Activated T-helper 2 cell treated with anti-CD3 and anti-CD28 coated beads, Interferon-gamma antibody, Interleukin-2, Interleukin-4, amounts not matched to agents 10 μg/mL and 5 μg/mL and 100 μg/mL, durations not matched to agents 14 hours and 24 hours and 36 hours (primary cell): ENCODE results near the gene RCAN2. TPM values are rescaled to one million over a fixed set of nuclear protein-coding genes. Genes with fewer than 3 reads are reported as not detected.

Experiments used
- DNase-seq: peaks from one replicate; pipeline ENCODE4 v3.0.0; 2021; ENCODE audit warnings: low spot score
- H3K27ac Mint-ChIP-seq: one replicate; pipeline ENCODE4 v1.8.0; 2021; ENCODE audit warnings: mixed read lengths
- H3K27me3 Mint-ChIP-seq: one replicate; pipeline ENCODE4 v1.8.0; 2021; ENCODE audit warnings: low read depth, mixed read lengths
- H3K36me3 Mint-ChIP-seq: one replicate; pipeline ENCODE4 v1.8.0; 2021; ENCODE audit warnings: low read depth, mixed read lengths
- H3K4me1 Mint-ChIP-seq: one replicate; pipeline ENCODE4 v1.8.0; 2021; ENCODE audit warnings: low read depth, mixed read lengths
- H3K4me3 Mint-ChIP-seq: one replicate; pipeline ENCODE4 v1.8.0; 2021; ENCODE audit warnings: low read depth, mild to moderate bottlenecking, moderate library complexity, mixed read lengths
- H3K9me3 Mint-ChIP-seq: one replicate; pipeline ENCODE4 v1.8.0; 2021; ENCODE audit warnings: mixed read lengths
- intact Hi-C: fragments of 100-400 bp; cut with micrococcal nuclease; formaldehyde crosslinking; loops from one replicate; pipeline ENCODE4 v1.15.1; 2023
- total RNA-seq: library from RNA; stranded (reverse); gene quantifications from 2 replicates; pipeline ENCODE4 v1.2.3, GENCODE V29; 2022

Gene RCAN2
- total RNA-seq, 1 donor from 2014 or later, result not detected

GRCh38 chr6:46509063-46509462, 17.8 kb upstream of the RCAN2 start:
- Mint-ChIP-seq H3K4me1 (no peaks in the 10 kb centered on the region), H3K27me3 (peaks cover 9% of the 10 kb centered on the region), H3K27ac (no peak overlapping the region), H3K4me3 (no peak overlapping the region), H3K36me3 (no peaks in the 10 kb centered on the region), H3K9me3 (no peaks in the 10 kb centered on the region)
- intact Hi-C loops, result no loop called here
- no peak for DNase-seq

GRCh38 chr6:46507426-46507825, 16.2 kb upstream of the RCAN2 start:
- Mint-ChIP-seq H3K4me1 (no peaks in the 10 kb centered on the region), H3K27me3 (peaks cover 9% of the 10 kb centered on the region), H3K27ac (no peak overlapping the region), H3K4me3 (no peak overlapping the region), H3K9me3 (no peaks in the 10 kb centered on the region), H3K36me3 (no peaks in the 10 kb centered on the region)
- intact Hi-C loops, result no loop called here
- DNase-seq, result no peak

- no peak for DNase-seq
- H3K4me3 Mint-ChIP-seq, result no peak overlapping the region
Measured at GRCh38 chr6:46505693-46506512, 14.7 kb upstream of the RCAN2 start.

GRCh38 chr6:46504242-46504641, 13.0 kb upstream of the RCAN2 start:
- H3K27me3 Mint-ChIP-seq, result peaks cover 10% of the 10 kb centered on the region
- H3K36me3 Mint-ChIP-seq, result no peaks in the 10 kb centered on the region
- no peaks in the 10 kb centered on the region for H3K4me1 Mint-ChIP-seq
- no peak overlapping the region for H3K27ac Mint-ChIP-seq
- no peaks in the 10 kb centered on the region for H3K9me3 Mint-ChIP-seq
- no peak for DNase-seq
- intact Hi-C loops, result no loop called here
- H3K4me3 Mint-ChIP-seq, result no peak overlapping the region

More at GRCh38 chr6:46505693-46506512, 14.7 kb upstream of the RCAN2 start:
- H3K36me3 Mint-ChIP-seq, result no peaks in the 10 kb centered on the region
- peaks cover 9% of the 10 kb centered on the region for H3K27me3 Mint-ChIP-seq
- no peaks in the 10 kb centered on the region for H3K4me1 Mint-ChIP-seq
- intact Hi-C loops, result no loop called here
- H3K9me3 Mint-ChIP-seq, result no peaks in the 10 kb centered on the region
- H3K27ac Mint-ChIP-seq, result no peak overlapping the region

- no peaks in the 10 kb centered on the region for H3K36me3 Mint-ChIP-seq
- H3K4me3 Mint-ChIP-seq, result no peak overlapping the region
- H3K27ac Mint-ChIP-seq, result no peak overlapping the region
- intact Hi-C loops, result no loop called here
- no peak for DNase-seq
- no peaks in the 10 kb centered on the region for H3K9me3 Mint-ChIP-seq
- no peaks in the 10 kb centered on the region for H3K4me1 Mint-ChIP-seq
- H3K27me3 Mint-ChIP-seq, result peaks cover 4% of the 10 kb centered on the region
Measured at GRCh38 chr6:46502486-46503119, 11.4 kb upstream of the RCAN2 start.

- H3K27me3 Mint-ChIP-seq, result peaks cover 6% of the 10 kb centered on the region
- no peaks in the 10 kb centered on the region for H3K9me3 Mint-ChIP-seq
- intact Hi-C loops, result no loop called here
- no peaks in the 10 kb centered on the region for H3K4me1 Mint-ChIP-seq
- H3K36me3 Mint-ChIP-seq, result no peaks in the 10 kb centered on the region
- H3K27ac Mint-ChIP-seq, result no peak overlapping the region
- DNase-seq, result no peak
- no peak overlapping the region for H3K4me3 Mint-ChIP-seq
Measured at GRCh38 chr6:46501136-46502089, 10.2 kb upstream of the RCAN2 start.

GRCh38 chr6:46500382-46500781, 9.1 kb upstream of the RCAN2 start:
- no peak for DNase-seq
- Mint-ChIP-seq H3K36me3 (no peaks in the 10 kb centered on the region), H3K4me1 (no peaks in the 10 kb centered on the region), H3K27ac (no peak overlapping the region), H3K4me3 (no peak overlapping the region), H3K27me3 (peaks cover 9% of the 10 kb centered on the region), H3K9me3 (no peaks in the 10 kb centered on the region)
- intact Hi-C loops, result no loop called here

- no peaks in the 10 kb centered on the region for H3K4me1 Mint-ChIP-seq
- H3K4me3 Mint-ChIP-seq, result peak overlapping the region; percentile 5
- H3K9me3 Mint-ChIP-seq, result no peaks in the 10 kb centered on the region
- no peak overlapping the region for H3K27ac Mint-ChIP-seq
- no peak for DNase-seq
- H3K36me3 Mint-ChIP-seq, result no peaks in the 10 kb centered on the region
- H3K27me3 Mint-ChIP-seq, result peaks cover 62% of the 10 kb centered on the region
- intact Hi-C loops, result loop anchor here (10.0 kb wide), 1 partner anchor 397 kb away; no protein-coding TSS in a partner anchor
Measured at GRCh38 chr6:46491628-46492547, 639 bp upstream of the RCAN2 start.

GRCh38 chr6:46490425-46491200, 636 bp downstream of the RCAN2 start:
- Mint-ChIP-seq H3K27ac (no peak overlapping the region), H3K4me1 (no peaks in the 10 kb centered on the region), H3K9me3 (no peaks in the 10 kb centered on the region), H3K36me3 (no peaks in the 10 kb centered on the region), H3K4me3 (peak overlapping the region; percentile 15), H3K27me3 (peaks cover 61% of the 10 kb centered on the region)
- intact Hi-C loops, result loop anchor here (10.0 kb wide), 1 partner anchor 396 kb away; no protein-coding TSS in a partner anchor
- DNase-seq, result no peak

GRCh38 chr6:46486181-46486580, 5.1 kb downstream of the RCAN2 start:
- no peaks in the 10 kb centered on the region for H3K9me3 Mint-ChIP-seq
- intact Hi-C loops, result no loop called here
- no peak overlapping the region for H3K4me3 Mint-ChIP-seq
- no peaks in the 10 kb centered on the region for H3K4me1 Mint-ChIP-seq
- H3K27ac Mint-ChIP-seq, result no peak overlapping the region
- no peaks in the 10 kb centered on the region for H3K36me3 Mint-ChIP-seq
- no peak for DNase-seq
- H3K27me3 Mint-ChIP-seq, result peaks cover 47% of the 10 kb centered on the region

GRCh38 chr6:46484081-46484820, 7.0 kb downstream of the RCAN2 start:
- Mint-ChIP-seq H3K9me3 (no peaks in the 10 kb centered on the region), H3K4me1 (no peaks in the 10 kb centered on the region), H3K27me3 (peaks cover 33% of the 10 kb centered on the region), H3K27ac (no peak overlapping the region), H3K36me3 (no peaks in the 10 kb centered on the region), H3K4me3 (no peak overlapping the region)
- intact Hi-C loops, result no loop called here
- no peak for DNase-seq
